ENCODE data around the gene B9D2.
"Not testable (repeated sequence)": the region's sequence is repeated elsewhere in the genome, so short reads cannot be mapped to it uniquely, and the experiment has no call there.

The B9D2 gene

GRCh38 chr19:41363753-41364523 is at the start of gene B9D2:
Gene B9D2 (minus strand): TSS chr19:41364149. CDS start chr19:41363519, 630 bp downstream.
- DNase-seq, result peak; percentile 99

GRCh38 chr19:41412953-41413352 is 49.0 kb upstream of the B9D2 start:
- no peak for DNase-seq

- DNase-seq, result no peak
Observed at GRCh38 chr19:41411968-41412265, 48.0 kb upstream of the B9D2 start.

- DNase-seq, result no peak
Observed at GRCh38 chr19:41411100-41411967, 47.4 kb upstream of the B9D2 start.

- DNase-seq, result no peak
Observed at GRCh38 chr19:41410336-41411054, 46.5 kb upstream of the B9D2 start.

GRCh38 chr19:41409288-41409687 is 45.3 kb upstream of the B9D2 start:
- no peak for DNase-seq

- not testable (repeated sequence) for DNase-seq
Observed at GRCh38 chr19:41408846-41409245, 44.9 kb upstream of the B9D2 start.

GRCh38 chr19:41408256-41408655 is 44.3 kb upstream of the B9D2 start:
- no peak for DNase-seq

GRCh38 chr19:41407271-41407670 is 43.3 kb upstream of the B9D2 start:
- no peak for DNase-seq

GRCh38 chr19:41405776-41406175 is 41.8 kb upstream of the B9D2 start:
- DNase-seq, result no peak

- no peak for DNase-seq
Observed at GRCh38 chr19:41403181-41403970, 39.4 kb upstream of the B9D2 start.

- no peak for DNase-seq
Observed at GRCh38 chr19:41402010-41402409, 38.1 kb upstream of the B9D2 start.

GRCh38 chr19:41401483-41401882 is 37.5 kb upstream of the B9D2 start:
- DNase-seq, result no peak

GRCh38 chr19:41399525-41399924 is 35.6 kb upstream of the B9D2 start:
- no peak for DNase-seq

GRCh38 chr19:41399091-41399490 is 35.1 kb upstream of the B9D2 start:
- DNase-seq, result no peak

GRCh38 chr19:41398598-41398997 is 34.6 kb upstream of the B9D2 start:
- DNase-seq, result no peak

GRCh38 chr19:41398050-41398418 is 34.1 kb upstream of the B9D2 start:
- DNase-seq, result no peak

GRCh38 chr19:41397086-41398049 is 33.4 kb upstream of the B9D2 start, which contains the start of the genes BCKDHA and EXOSC5:
Gene BCKDHA (plus strand): TSS chr19:41397818. CDS start chr19:41397828, 10 bp downstream.
Gene EXOSC5 (minus strand): TSS chr19:41397359. CDS start chr19:41397328, 31 bp downstream.
- DNase-seq, result peak; percentile 98

- no peak for DNase-seq
Observed at GRCh38 chr19:41395355-41395754, 31.4 kb upstream of the B9D2 start.

- DNase-seq, result no peak
Observed at GRCh38 chr19:41392775-41393174, 28.8 kb upstream of the B9D2 start.

GRCh38 chr19:41391618-41392017 is 27.7 kb upstream of the B9D2 start:
- no peak for DNase-seq

All from activated CD8-positive, alpha-beta memory T cell treated with anti-CD3 and anti-CD28 coated beads for 24 hours (primary cell).